A549 (cell line): ENCODE measurements around the gene CASP3. TPM values are rescaled to one million over a fixed set of nuclear protein-coding genes. Genes with fewer than 3 reads are reported as not detected.

Source experiments
- ATAC-seq, 2 experiments: fragments of 200-7000 bp in 1 of 2; fragments of >200 bp in 1 of 2; cut with Nextera tagmentation in 1 of 2; cut with Tn5 transposase in 1 of 2; 3 replicates each; pipeline versions ENCODE4 v1.8.0 to v1.9.1; 2018 to 2020; ENCODE audit warnings: mild to moderate bottlenecking in 1 of 2, moderate library complexity in 1 of 2
- CTCF ChIA-PET: fragments of 300-600 bp; sonication (Branson Sonifier 250); formaldehyde crosslinking; extraction: SDS; loops from one replicate; lab custom pipeline; 2021; ENCODE audit warnings: antibody characterized with exemption, inconsistent platforms; lab: Yijun Ruan, JAX
- POLR2A ChIA-PET: fragments of 350-600 bp; formaldehyde crosslinking; extraction: SDS; loops from one replicate; lab custom pipeline; 2021; ENCODE audit warnings: antibody characterized with exemption, inconsistent platforms; lab: Yijun Ruan, JAX
- DNase-seq, 2 experiments: peaks; one replicate each; pipeline versions ENCODE4 v3.0.0 to v3.0.0-alpha.2; 2011 to 2016; ENCODE audit warnings: low read depth in 1 of 2, low spot score in 1 of 2
- FAIRE-seq: peaks from 2 replicates; lab custom pipeline; 2011; peaks lifted over from hg19 to GRCh38; lab: Jason Lieb, UNC
- H3K27ac ChIP-seq, 2 experiments: fragments of >200 bp; sonication (Bioruptor Twin); formaldehyde crosslinking; 3 replicates each; pipeline ENCODE4 v1.5.1; 2016 to 2017
- H3K4me1 ChIP-seq: fragments of >200 bp; sonication (Bioruptor Twin); formaldehyde crosslinking; 3 replicates; pipeline ENCODE4 v1.6.1; 2016
- H3K4me2 ChIP-seq: fragments of >200 bp; sonication (Bioruptor Twin); formaldehyde crosslinking; 3 replicates; pipeline ENCODE4 v1.6.1; 2016
- H3K4me3 ChIP-seq: fragments of >200 bp; sonication (Bioruptor Twin); formaldehyde crosslinking; 3 replicates; pipeline ENCODE4 v1.5.1; 2016
- H3K9me3 ChIP-seq: fragments of >200 bp; sonication (Bioruptor Twin); formaldehyde crosslinking; 3 replicates; pipeline ENCODE4 v1.6.1; 2016
- ATOH8 ChIP-seq: fragments of 250-450 bp; sonication (Bioruptor Pico); IDR thresholded peaks from 2 replicates; pipeline ENCODE4 v1.5.0; 2020; ENCODE audit warnings: low read depth, mild to moderate bottlenecking, moderate library complexity
- CBX8 ChIP-seq: fragments of 200-600 bp; sonication (generic); IDR thresholded peaks from 2 replicates; pipeline ENCODE4 v1.6.1; 2016
- CHD2 ChIP-seq: fragments of 150-350 bp; IDR thresholded peaks from 2 replicates; pipeline ENCODE4 v1.6.1; 2014; ENCODE audit warnings: low read length; ENCODE audit not compliant: partially characterized antibody
- E2F6 ChIP-seq: IDR thresholded peaks from 2 replicates; pipeline ENCODE4 v1.6.1; 2012; ENCODE audit warnings: low read depth, borderline replicate concordance
- EHF ChIP-seq: fragments of 250-450 bp; sonication (Bioruptor Pico); IDR thresholded peaks from 2 replicates; pipeline ENCODE4 v1.5.0; 2020; ENCODE audit warnings: mild to moderate bottlenecking
- ELK1 ChIP-seq: fragments of 150-350 bp; IDR thresholded peaks from 2 replicates; pipeline ENCODE4 v1.6.1; 2014; ENCODE audit warnings: low read depth, mild to moderate bottlenecking, low read length
- FOSB ChIP-seq: fragments of 250-450 bp; sonication (Bioruptor Pico); IDR thresholded peaks from 2 replicates; pipeline ENCODE4 v1.5.0; 2020; ENCODE audit warnings: mild to moderate bottlenecking, moderate library complexity
- FOSL2 ChIP-seq, 2 experiments: fragments of 450-650 bp in 1 of 2; fragments of >200 bp in 1 of 2; sonication (Bioruptor Twin) in 1 of 2; formaldehyde crosslinking; IDR thresholded peaks; 2 replicates each; pipeline versions ENCODE4 v1.5.0 to v1.6.1; 2016 to 2020; ENCODE audit warnings: mild to moderate bottlenecking in 1 of 2, moderate library complexity in 1 of 2
- HDAC2 ChIP-seq: fragments of 200-600 bp; sonication (generic); IDR thresholded peaks from 2 replicates; pipeline ENCODE4 v1.6.1; 2016
- HMGXB4 ChIP-seq: fragments of 250-450 bp; sonication (Bioruptor Pico); IDR thresholded peaks from 2 replicates; pipeline ENCODE4 v1.5.0; 2021; ENCODE audit warnings: mild to moderate bottlenecking, moderate library complexity, borderline replicate concordance
- HOXA7 ChIP-seq: fragments of 250-450 bp; sonication (Bioruptor Pico); IDR thresholded peaks from 2 replicates; pipeline ENCODE4 v1.5.0; 2020; ENCODE audit warnings: mild to moderate bottlenecking, moderate library complexity
- JUNB ChIP-seq: fragments of >200 bp; sonication (Bioruptor Twin); formaldehyde crosslinking; IDR thresholded peaks from 2 replicates; pipeline ENCODE4 v1.6.1; 2016
- KDM5A ChIP-seq: fragments of 200-600 bp; sonication (generic); IDR thresholded peaks from 2 replicates; pipeline ENCODE4 v1.6.1; 2016; ENCODE audit warnings: antibody characterized with exemption, mild to moderate bottlenecking
- MAX ChIP-seq: IDR thresholded peaks from 2 replicates; pipeline ENCODE4 v1.6.1; 2012
- MYC ChIP-seq: IDR thresholded peaks from 2 replicates; pipeline ENCODE4 v1.6.1; 2012; ENCODE audit warnings: mild to moderate bottlenecking, inconsistent platforms, low read length, improper control_type of control experiment, borderline replicate concordance
- NFE2L2 ChIP-seq: fragments of 150-350 bp; conservative IDR thresholded peaks from 2 replicates; pipeline ENCODE4 v1.6.1; 2014; ENCODE audit warnings: low read length
- PHF8 ChIP-seq: fragments of 200-600 bp; sonication (generic); IDR thresholded peaks from 2 replicates; pipeline ENCODE4 v1.6.1; 2016; ENCODE audit warnings: low read depth, mild to moderate bottlenecking, antibody characterized with exemption, moderate library complexity, borderline replicate concordance
- POLR2A ChIP-seq: IDR thresholded peaks from 2 replicates; pipeline ENCODE4 v1.6.1; 2012; ENCODE audit warnings: mild to moderate bottlenecking, low read length
- RAD21 ChIP-seq, 2 experiments: fragments of >200 bp in 1 of 2; sonication (Bioruptor Twin) in 1 of 2; formaldehyde crosslinking in 1 of 2; IDR thresholded peaks in 1 of 2; conservative IDR thresholded peaks in 1 of 2; 2 replicates in 1 of 2; 3 replicates in 1 of 2; pipeline ENCODE4 v1.6.1; 2012 to 2018; ENCODE audit warnings: inconsistent platforms in 1 of 2
- RCOR1 ChIP-seq: fragments of 150-350 bp; IDR thresholded peaks from 2 replicates; pipeline ENCODE4 v1.6.1; 2014; ENCODE audit warnings: antibody characterized with exemption, low read length, low read depth
- RNF2 ChIP-seq: fragments of 200-600 bp; sonication (generic); IDR thresholded peaks from 2 replicates; pipeline ENCODE4 v1.6.1; 2016; ENCODE audit warnings: low read depth, mild to moderate bottlenecking, antibody characterized with exemption, moderate library complexity, borderline replicate concordance
- USF2 ChIP-seq: fragments of 450-650 bp; IDR thresholded peaks from 2 replicates; pipeline ENCODE4 v1.6.1; 2014; ENCODE audit warnings: antibody characterized with exemption
- ZC3H11A ChIP-seq: fragments of 450-650 bp; IDR thresholded peaks from 2 replicates; pipeline ENCODE4 v1.6.1; 2014; ENCODE audit warnings: antibody characterized with exemption, mild to moderate bottlenecking
- ZNF302 ChIP-seq: fragments of 250-450 bp; sonication (Bioruptor Pico); IDR thresholded peaks from 2 replicates; pipeline ENCODE4 v1.9.0; 2021; ENCODE audit warnings: inconsistent platforms, mild to moderate bottlenecking, moderate library complexity
- WGBS: methylation state at CpG from one replicate; pipeline ENCODE4 v1.1.6; 2017; ENCODE audit errors: missing lambda C conversion rate; 5-methylcytosine and 5-hydroxymethylcytosine counted together
- polyA plus RNA-seq, 4 experiments: library from polyadenylated mRNA; depleted of rRNA in 3 of 4; stranded (reverse); fragments of >200 nt; fragmentation: RNase III in 1 of 4; extraction: RNeasy Plus Mini Kit Qiagen cat#74134 plus additional on column Dnase treatment in 1 of 4; gene quantifications; 2 replicates in 3 of 4; 3 replicates in 1 of 4; pipeline ENCODE4 v1.2.3, GENCODE V29; 2011 to 2017

Gene CASP3
- polyA plus RNA-seq, 2 of the 4 experiments (the other 2 are of a cell fraction), result 17.4 to 25.4 TPM

- TF ChIP-seq RNF2, result no peak
- TF ChIP-seq FOSL2 (IDR thresholded peaks at IDR 0.05), result no peak
- TF ChIP-seq FOSL2 (CRISPR knock-in tag; IDR thresholded peaks at IDR 0.05), result peak; percentile 47; the same call in 1 of the 2 replicates
- no peak for TF ChIP-seq ATOH8 (CRISPR knock-in tag)
- no peak for TF ChIP-seq JUNB
- no peak for TF ChIP-seq ELK1
- no peak for TF ChIP-seq CHD2
- TF ChIP-seq, all 56 proteins: peak for 1
- ATAC-seq (peak; percentile 93 to 99), FAIRE-seq (no peak), DNase-seq (peak; percentile 38 to 54)
- WGBS, result 10% methylated on average over 11 of the region's 11 CpGs
- Histone ChIP-seq H3K27ac (peak overlapping the region in 1 of 2 experiments; percentile 69; a peak in 3 of 6 replicates), H3K4me3 (no peak overlapping the region), H3K9me3 (no peaks in the 10 kb centered on the region), H3K4me2 (peak overlapping the region; percentile 44), H3K4me1 (peaks cover 12% of the 10 kb centered on the region; the same call in 1 of the 3 replicates)
- CTCF ChIA-PET, result interaction anchor here (0.8 to 1.3 kb wide), 2 partner anchors 9 to 10 kb away, joined by 3 read pairs; no protein-coding TSS in a partner anchor
- POLR2A ChIA-PET, result no interaction called here
These were observed 39.2 kb upstream of the CASP3 start for GRCh38 chr4:184688447-184688846.

GRCh38 chr4:184688005-184688404 lies 38.8 kb upstream of the CASP3 start:
- TF ChIP-seq HOXA7 (CRISPR knock-in tag) (no peak), MYC (no peak), NFE2L2 (no peak), RCOR1 (no peak), ELK1 (no peak)
- FAIRE-seq (no peak), ATAC-seq (peak in 1 of 2 experiments; percentile 19; a peak in 1 of 6 replicates), DNase-seq (no peak)
- H3K4me3 ChIP-seq, result no peak overlapping the region
- peaks cover 12% of the 10 kb centered on the region; the same call in 1 of the 3 replicates for H3K4me1 ChIP-seq
- POLR2A ChIA-PET, result no interaction called here
- 52% methylated on average over 3 of the region's 3 CpGs for WGBS
- peak overlapping the region; percentile 44; the same call in 2 of the 3 replicates for H3K4me2 ChIP-seq
- peak overlapping the region in 1 of 2 experiments; percentile 69; a peak in 3 of 6 replicates for H3K27ac ChIP-seq
- CTCF ChIA-PET, result interaction anchor here (0.8 to 1.3 kb wide), 2 partner anchors 9 to 10 kb away, joined by 3 read pairs; no protein-coding TSS in a partner anchor
- no peaks in the 10 kb centered on the region for H3K9me3 ChIP-seq

- CTCF ChIA-PET, result interaction anchor here (1.7 kb wide), 1 partner anchor 11 kb away, joined by 8 read pairs; no protein-coding TSS in a partner anchor
- no peak for FAIRE-seq
- WGBS, result 98% methylated on average over 5 of the region's 5 CpGs
- TF ChIP-seq HMGXB4 (CRISPR knock-in tag) (no peak), KDM5A (no peak), EHF (CRISPR knock-in tag) (no peak), ZC3H11A (no peak), HOXA7 (CRISPR knock-in tag) (no peak), CBX8 (no peak), USF2 (no peak), PHF8 (no peak), HDAC2 (no peak), E2F6 (no peak), ZNF302 (CRISPR knock-in tag) (no peak), POLR2A (no peak), FOSB (no peak), RAD21 (conservative IDR thresholded peaks at IDR 0.05 in 1 of 2, IDR thresholded peaks at IDR 0.05 in 1 of 2) (no peak), CHD2 (no peak), RCOR1 (no peak), MAX (no peak)
These were observed 35.4 kb upstream of the CASP3 start for GRCh38 chr4:184684491-184685189.

More at GRCh38 chr4:184684491-184685189, 35.4 kb upstream of the CASP3 start:
- DNase-seq, result no peak
- POLR2A ChIA-PET, result no interaction called here
- no peak overlapping the region for H3K4me2 ChIP-seq
- no peak overlapping the region for H3K27ac ChIP-seq
- ATAC-seq, result no peak
- no peaks in the 10 kb centered on the region for H3K9me3 ChIP-seq
- no peak overlapping the region for H3K4me3 ChIP-seq
- peaks cover 12% of the 10 kb centered on the region; the same call in 1 of the 3 replicates for H3K4me1 ChIP-seq
